NCI-H2227 treated with DMSO at 0.1 percent for 48 hours (cell line): ENCODE data around the gene FAM240A.
A peak's percentile ranks its signal among the peaks of the same experiment; 100 is the strongest.

Source experiments
- DNase-seq: peaks from one replicate; lab custom pipeline; 2025; lab: John Stamatoyannopoulos, UW

The FAM240A gene

GRCh38 chr3:46626039-46626438, 13.7 kb downstream of the FAM240A start:
- DNase-seq, result no peak

GRCh38 chr3:46627078-46627477, 14.8 kb downstream of the FAM240A start:
- no peak for DNase-seq

- DNase-seq, result no peak
These were observed 16.6 kb downstream of the FAM240A start for GRCh38 chr3:46628901-46629369.

GRCh38 chr3:46629551-46630517, 17.5 kb downstream of the FAM240A start:
- DNase-seq, result peak; percentile 7

GRCh38 chr3:46632792-46633191, 20.5 kb downstream of the FAM240A start:
- DNase-seq, result no peak

GRCh38 chr3:46634856-46635255, 22.5 kb downstream of the FAM240A start:
- no peak for DNase-seq

- DNase-seq, result no peak
These were observed 26.9 kb downstream of the FAM240A start for GRCh38 chr3:46639221-46639620.

GRCh38 chr3:46640927-46641326, 28.6 kb downstream of the FAM240A start:
- DNase-seq, result no peak

GRCh38 chr3:46642971-46643370, 30.6 kb downstream of the FAM240A start:
- DNase-seq, result no peak

- no peak for DNase-seq
These were observed 31.4 kb downstream of the FAM240A start for GRCh38 chr3:46643701-46644100.

GRCh38 chr3:46646700-46647099, 34.4 kb downstream of the FAM240A start:
- no peak for DNase-seq

GRCh38 chr3:46648096-46648495, 35.8 kb downstream of the FAM240A start:
- no peak for DNase-seq

- no peak for DNase-seq
These were observed 37.1 kb downstream of the FAM240A start for GRCh38 chr3:46649436-46649835.

- DNase-seq, result no peak
These were observed 38.8 kb downstream of the FAM240A start for GRCh38 chr3:46651084-46651483.

- no peak for DNase-seq
These were observed 42.9 kb downstream of the FAM240A start for GRCh38 chr3:46655271-46655670.

- no peak for DNase-seq
These were observed 44.6 kb downstream of the FAM240A start for GRCh38 chr3:46656778-46657556.

GRCh38 chr3:46659285-46659684, 47.0 kb downstream of the FAM240A start:
- no peak for DNase-seq

- DNase-seq, result no peak
These were observed 47.7 kb downstream of the FAM240A start for GRCh38 chr3:46660003-46660402.

GRCh38 chr3:46660543-46661523, 48.5 kb downstream of the FAM240A start:
- DNase-seq, result no peak

- DNase-seq, result no peak
These were observed 49.7 kb downstream of the FAM240A start for GRCh38 chr3:46661776-46662766.
